Measurements from ENCODE around the gene PEF1. TPM values are rescaled to one million over a fixed set of nuclear protein-coding genes. Genes with fewer than 3 reads are reported as not detected.
A peak's percentile ranks its signal among the peaks of the same experiment; 100 is the strongest.

PEF1 gene
- total RNA-seq, 1 donor from 2014 or later, result 24.3 TPM

- ATAC-seq (no peak), DNase-seq (ENCODE audit: low spot score) (no peak)
Observed at GRCh38 chr1:31671561-31672201, 27.0 kb upstream of the PEF1 start.

- DNase-seq (ENCODE audit: low spot score), result no peak
Observed at GRCh38 chr1:31671147-31671546, 26.5 kb upstream of the PEF1 start.

DNA sequence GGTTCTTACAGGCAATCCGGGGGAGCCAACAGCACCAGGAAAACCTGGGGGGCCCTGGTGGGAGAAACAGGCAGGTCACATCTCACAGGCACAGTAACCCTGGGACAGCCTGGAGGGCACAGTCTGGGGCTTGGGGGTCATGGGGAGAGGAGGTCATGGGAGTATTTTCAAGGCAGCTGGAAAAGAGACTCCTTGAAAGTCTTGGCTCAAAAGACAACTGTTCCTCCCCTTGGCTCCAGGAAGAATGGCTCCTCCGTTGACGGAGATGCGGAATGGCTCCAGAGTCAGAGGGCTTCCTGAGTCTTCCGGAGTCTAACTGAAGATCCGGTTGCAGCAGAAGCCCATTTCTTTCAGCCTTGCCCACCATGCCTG, 25.9 kb upstream of the PEF1 start:
- no peak for ATAC-seq
- no peak for DNase-seq (ENCODE audit: low spot score)

More at GRCh38 chr1:31671147-31671546, 26.5 kb upstream of the PEF1 start:
- no peak for ATAC-seq

- DNase-seq (ENCODE audit: low spot score) (peak; percentile 88), ATAC-seq (peak; percentile 85)
Observed at GRCh38 chr1:31669786-31670592, 25.3 kb upstream of the PEF1 start.

GRCh38 chr1:31669433-31669785, 24.7 kb upstream of the PEF1 start:
- ATAC-seq (no peak), DNase-seq (ENCODE audit: low spot score) (no peak)

- DNase-seq (ENCODE audit: low spot score) (no peak), ATAC-seq (no peak)
Observed at GRCh38 chr1:31668303-31668883, 23.7 kb upstream of the PEF1 start.

- no peak for DNase-seq (ENCODE audit: low spot score)
- no peak for ATAC-seq
Observed at GRCh38 chr1:31667065-31667785, 22.5 kb upstream of the PEF1 start.

DNA sequence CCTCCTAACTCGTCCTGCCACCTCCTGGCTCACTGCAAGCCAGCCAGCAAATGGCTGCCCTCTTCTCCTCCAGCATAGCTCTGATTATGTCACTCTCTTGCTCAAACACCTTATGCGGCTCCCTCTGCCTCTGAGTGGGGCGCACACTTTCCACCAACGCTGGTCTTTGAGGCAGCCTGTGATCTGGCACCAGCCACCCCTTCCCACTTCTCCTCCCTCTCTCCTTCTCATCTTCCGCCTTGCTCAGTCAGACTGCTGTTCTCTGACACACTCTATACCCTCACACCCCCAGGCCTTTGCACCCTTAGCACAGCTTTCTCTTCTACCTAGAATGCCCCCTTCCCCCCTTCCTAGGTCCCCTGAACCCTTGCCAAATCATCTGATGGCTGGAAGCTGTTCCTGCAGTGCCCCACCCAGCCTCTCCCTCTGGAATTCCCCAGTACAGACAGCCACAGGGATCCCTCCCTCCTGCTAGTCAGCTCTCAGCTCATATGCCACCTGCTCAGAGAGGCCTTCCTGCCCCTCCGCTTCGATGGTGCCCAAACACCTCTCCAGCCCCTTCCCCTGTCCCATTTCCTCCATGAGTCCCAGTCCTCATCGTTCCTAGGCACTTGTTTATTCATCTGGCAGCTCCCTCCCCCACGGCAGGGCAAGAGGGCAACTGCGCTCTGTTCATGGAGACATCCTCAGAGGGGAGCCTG, 21.7 kb upstream of the PEF1 start:
- DNase-seq (ENCODE audit: low spot score), result no peak
- no peak for ATAC-seq

GRCh38 chr1:31665234-31665878, 20.7 kb upstream of the PEF1 start:
- DNase-seq (ENCODE audit: low spot score), result no peak
- no peak for ATAC-seq

- no peak for ATAC-seq
- DNase-seq (ENCODE audit: low spot score), result no peak
Observed at GRCh38 chr1:31664528-31664927, 19.9 kb upstream of the PEF1 start.

GRCh38 chr1:31663622-31664452, 19.2 kb upstream of the PEF1 start:
- DNase-seq (ENCODE audit: low spot score) (peak; percentile 66), ATAC-seq (peak; percentile 89)

DNA sequence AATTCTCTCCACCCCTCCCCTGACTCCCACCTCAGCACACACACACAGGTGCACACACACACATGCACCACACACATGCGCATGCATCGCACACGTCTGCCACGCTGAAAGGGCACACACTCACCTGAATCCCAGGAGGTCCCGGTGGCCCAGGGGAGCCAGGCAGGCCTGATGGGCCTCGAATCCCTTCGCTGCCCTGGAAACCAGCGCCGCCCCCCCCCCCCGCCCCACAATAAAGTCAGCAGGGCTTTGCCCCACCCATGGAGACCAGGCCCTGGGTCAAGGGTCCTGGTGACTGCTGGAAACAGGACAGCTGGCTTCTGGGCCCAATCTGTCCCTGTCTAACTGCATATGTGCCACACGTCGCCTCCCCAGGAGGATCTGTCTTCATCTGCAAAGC, 17.8 kb upstream of the PEF1 start:
- ATAC-seq (no peak), DNase-seq (ENCODE audit: low spot score) (no peak)

GRCh38 chr1:31661856-31662255, 17.2 kb upstream of the PEF1 start:
- no peak for DNase-seq (ENCODE audit: low spot score)
- ATAC-seq, result no peak

- ATAC-seq (no peak), DNase-seq (ENCODE audit: low spot score) (no peak)
Observed at GRCh38 chr1:31660871-31661455, 16.3 kb upstream of the PEF1 start.

- ATAC-seq (no peak), DNase-seq (ENCODE audit: low spot score) (no peak)
Observed at GRCh38 chr1:31659889-31660288, 15.2 kb upstream of the PEF1 start.

DNA sequence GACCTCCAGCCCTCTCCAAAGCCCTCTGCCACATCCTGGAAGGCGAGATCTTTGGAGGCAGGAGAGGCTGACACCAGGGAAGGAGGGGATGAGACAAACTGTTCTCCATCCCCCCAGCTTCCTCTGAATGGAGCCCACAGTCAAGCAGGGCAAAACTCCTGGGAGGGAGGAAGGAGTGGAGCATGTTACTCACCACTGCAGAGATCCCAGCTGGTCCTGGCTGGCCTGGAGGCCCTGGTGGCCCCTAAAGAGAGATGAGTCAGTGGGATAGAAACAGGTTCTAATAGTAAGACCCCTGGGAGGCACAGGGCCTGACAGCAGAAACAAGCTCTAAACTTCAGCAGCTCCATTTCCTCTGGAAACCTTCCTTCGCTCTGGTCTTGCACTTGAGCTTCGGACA, 14.0 kb upstream of the PEF1 start:
- ATAC-seq (no peak), DNase-seq (ENCODE audit: low spot score) (no peak)

DNA sequence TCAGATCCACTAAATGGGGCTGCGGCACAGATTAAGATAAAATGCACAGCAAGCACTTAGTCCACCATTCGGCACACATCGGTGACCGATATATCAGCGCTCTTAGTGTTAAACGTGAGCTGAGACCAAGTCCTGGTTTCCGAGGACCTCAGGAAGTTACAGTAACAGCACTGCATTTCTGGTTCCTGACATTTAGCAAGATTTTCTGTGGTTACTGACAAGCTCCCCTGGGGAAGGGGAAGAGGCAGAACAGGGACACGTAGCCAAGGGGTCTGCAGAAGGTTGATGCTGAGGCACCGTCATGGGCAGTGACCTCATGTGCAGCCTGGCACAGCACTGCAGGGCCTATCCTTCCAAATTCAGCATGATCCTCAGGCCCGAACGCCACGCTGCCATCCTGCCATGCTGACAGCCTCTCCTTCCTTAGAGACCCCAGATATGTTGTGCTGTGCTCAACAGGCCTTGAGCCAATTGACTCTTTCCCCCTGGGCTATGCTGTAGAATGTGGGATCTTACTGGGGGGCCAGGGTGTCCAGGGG, 13.4 kb upstream of the PEF1 start:
- DNase-seq (ENCODE audit: low spot score) (no peak), ATAC-seq (no peak)

GRCh38 chr1:31657020-31657804, 12.5 kb upstream of the PEF1 start:
- DNase-seq (ENCODE audit: low spot score) (no peak), ATAC-seq (no peak)
